WTC11 (cell line): ENCODE measurements around the gene PREP. TPM values are rescaled to one million over a fixed set of nuclear protein-coding genes. Genes with fewer than 3 reads are reported as not detected.

Source experiments
- ATAC-seq: fragments of 200-7000 bp; cut with Tn5 transposase; 2 replicates; pipeline ENCODE4 v1.10.0; 2021; ENCODE audit warnings: mild to moderate bottlenecking, moderate library complexity
- CTCF ChIA-PET: fragments of 300-600 bp; sonication (Branson Sonifier 250); formaldehyde crosslinking; loops from one replicate; lab custom pipeline; 2021; ENCODE audit warnings: antibody characterized with exemption; lab: Charles Lee
- POLR2A ChIA-PET: fragments of 350-600 bp; sonication (Branson Sonifier 250); formaldehyde crosslinking; loops from one replicate; lab custom pipeline; 2021; ENCODE audit warnings: antibody characterized with exemption; lab: Charles Lee
- DNase-seq: peaks from one replicate; pipeline ENCODE4 v3.0.0; 2021; ENCODE audit warnings: low spot score
- H3K27ac Mint-ChIP-seq: 2 replicates; pipeline ENCODE4 v1.8.0; 2021; ENCODE audit warnings: mixed read lengths
- H3K27me3 Mint-ChIP-seq: 2 replicates; pipeline ENCODE4 v1.8.0; 2021; ENCODE audit warnings: low read depth, mild to moderate bottlenecking, moderate library complexity, mixed read lengths
- H3K36me3 Mint-ChIP-seq: 2 replicates; pipeline ENCODE4 v1.8.0; 2021; ENCODE audit warnings: mixed read lengths
- H3K4me1 Mint-ChIP-seq: 2 replicates; pipeline ENCODE4 v1.8.0; 2022; ENCODE audit warnings: mixed read lengths
- H3K4me3 Mint-ChIP-seq: 2 replicates; pipeline ENCODE4 v1.8.0; 2021; ENCODE audit warnings: mild to moderate bottlenecking, moderate library complexity, mixed read lengths
- H3K9me3 Mint-ChIP-seq: 2 replicates; pipeline ENCODE4 v1.8.0; 2021; ENCODE audit warnings: mixed read lengths
- ARID4B ChIP-seq: sonication (generic); formaldehyde crosslinking; IDR thresholded peaks from 2 replicates; pipeline ENCODE4 v1.8.0; 2023; ENCODE audit warnings: missing genetic modification reagents, mild to moderate bottlenecking, borderline replicate concordance
- FOXP4 ChIP-seq: sonication (generic); formaldehyde crosslinking; IDR thresholded peaks from 2 replicates; pipeline ENCODE4 v1.8.0; 2022; ENCODE audit warnings: mild to moderate bottlenecking, missing genetic modification reagents
- GRHL2 ChIP-seq: fragments of 250-450 bp; sonication (Bioruptor Pico); IDR thresholded peaks from 2 replicates; pipeline ENCODE4 v1.8.0; 2022; ENCODE audit warnings: mild to moderate bottlenecking, moderate library complexity; ENCODE audit not compliant: insufficient replicate concordance, severe bottlenecking
- MAX ChIP-seq: sonication (generic); formaldehyde crosslinking; IDR thresholded peaks from 2 replicates; pipeline ENCODE4 v1.8.0; 2022; ENCODE audit warnings: mild to moderate bottlenecking, missing genetic modification reagents
- MLX ChIP-seq: sonication (generic); formaldehyde crosslinking; IDR thresholded peaks from 2 replicates; pipeline ENCODE4 v1.8.1; 2023; ENCODE audit warnings: mild to moderate bottlenecking, missing genetic modification reagents, moderate library complexity
- NFATC4 ChIP-seq: fragments of 250-450 bp; sonication (Bioruptor Pico); IDR thresholded peaks from 2 replicates; pipeline ENCODE4 v1.9.0; 2021; ENCODE audit warnings: mild to moderate bottlenecking
- NR1H2 ChIP-seq: sonication (generic); formaldehyde crosslinking; IDR thresholded peaks from 2 replicates; pipeline ENCODE4 v1.9.0; 2021; ENCODE audit warnings: mild to moderate bottlenecking, moderate library complexity, missing genetic modification reagents
- OVOL2 ChIP-seq: fragments of 250-450 bp; sonication (Bioruptor Pico); IDR thresholded peaks from 2 replicates; pipeline ENCODE4 v1.9.0; 2021; ENCODE audit warnings: mild to moderate bottlenecking, borderline replicate concordance
- RELA ChIP-seq: sonication (generic); formaldehyde crosslinking; IDR thresholded peaks from 2 replicates; pipeline ENCODE4 v1.8.1; 2022; ENCODE audit warnings: missing genetic modification reagents, mild to moderate bottlenecking, borderline replicate concordance
- TEAD1 ChIP-seq: sonication (generic); formaldehyde crosslinking; IDR thresholded peaks from 2 replicates; pipeline ENCODE4 v1.8.0; 2022; ENCODE audit warnings: mild to moderate bottlenecking, missing genetic modification reagents
- ZBTB21 ChIP-seq: sonication (generic); formaldehyde crosslinking; IDR thresholded peaks from 2 replicates; pipeline ENCODE4 v1.8.1; 2023; ENCODE audit warnings: mild to moderate bottlenecking, missing genetic modification reagents, borderline replicate concordance
- ZNF396 ChIP-seq: fragments of 250-450 bp; sonication (Bioruptor Pico); IDR thresholded peaks from 2 replicates; pipeline ENCODE4 v1.8.0; 2021; ENCODE audit warnings: mild to moderate bottlenecking, moderate library complexity, borderline replicate concordance
- total RNA-seq: library from RNA; stranded (reverse); gene quantifications from 3 replicates; pipeline ENCODE4 v1.2.3, GENCODE V29; 2021
- TF ChIP-seq, protein P1 (sequence below): fragments of 250-450 bp; sonication (Bioruptor Pico); IDR thresholded peaks from 2 replicates; pipeline ENCODE4 v1.8.0; 2021; ENCODE audit warnings: mild to moderate bottlenecking
- TF ChIP-seq, protein P2 (sequence below): sonication (generic); formaldehyde crosslinking; IDR thresholded peaks from 2 replicates; pipeline ENCODE4 v1.8.1; 2022; ENCODE audit warnings: low read depth, mild to moderate bottlenecking, moderate library complexity, missing genetic modification reagents, borderline replicate concordance

PREP gene
- total RNA-seq, 1 experiment from 2014 or later: 58.8 TPM

DNA sequence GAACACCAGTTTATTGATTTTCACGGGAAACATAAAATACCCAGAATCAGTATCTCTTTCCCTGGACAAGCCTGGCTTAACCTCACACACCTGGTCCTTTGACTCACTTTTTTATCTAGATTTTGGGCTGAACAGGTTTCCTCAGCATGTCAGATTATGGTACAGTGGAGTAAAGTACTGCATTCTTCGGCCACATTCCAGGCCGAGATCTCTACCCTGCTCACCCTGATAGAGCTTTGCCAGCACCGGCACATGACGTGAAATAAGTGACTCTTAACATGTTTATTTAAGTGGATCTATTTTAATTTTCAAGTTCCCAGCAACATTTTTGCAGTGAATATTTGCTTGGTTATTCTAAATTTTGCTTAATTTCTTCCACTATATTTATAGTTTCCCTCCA, 144.1 kb downstream of the PREP start (continued):
- TF ChIP-seq MLX (CRISPR knock-in tag) (no peak), ARID4B (CRISPR knock-in tag) (no peak)
- TF ChIP-seq, all 79 proteins: peak for 0

GRCh38 chr6:105257340-105257739, 145.5 kb downstream of the PREP start:
- no peak for TF ChIP-seq ZNF396 (CRISPR knock-in tag)
- TF ChIP-seq, protein P1, sequence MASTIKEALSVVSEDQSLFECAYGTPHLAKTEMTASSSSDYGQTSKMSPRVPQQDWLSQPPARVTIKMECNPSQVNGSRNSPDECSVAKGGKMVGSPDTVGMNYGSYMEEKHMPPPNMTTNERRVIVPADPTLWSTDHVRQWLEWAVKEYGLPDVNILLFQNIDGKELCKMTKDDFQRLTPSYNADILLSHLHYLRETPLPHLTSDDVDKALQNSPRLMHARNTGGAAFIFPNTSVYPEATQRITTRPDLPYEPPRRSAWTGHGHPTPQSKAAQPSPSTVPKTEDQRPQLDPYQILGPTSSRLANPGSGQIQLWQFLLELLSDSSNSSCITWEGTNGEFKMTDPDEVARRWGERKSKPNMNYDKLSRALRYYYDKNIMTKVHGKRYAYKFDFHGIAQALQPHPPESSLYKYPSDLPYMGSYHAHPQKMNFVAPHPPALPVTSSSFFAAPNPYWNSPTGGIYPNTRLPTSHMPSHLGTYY (CRISPR knock-in tag): no peak
- no peak for TF ChIP-seq TEAD1
- TF ChIP-seq RELA: no peak
- no peak for TF ChIP-seq NFATC4
- TF ChIP-seq ZBTB21 (CRISPR knock-in tag): no peak
- TF ChIP-seq GRHL2 (CRISPR knock-in tag): no peak
- TF ChIP-seq, protein P2, sequence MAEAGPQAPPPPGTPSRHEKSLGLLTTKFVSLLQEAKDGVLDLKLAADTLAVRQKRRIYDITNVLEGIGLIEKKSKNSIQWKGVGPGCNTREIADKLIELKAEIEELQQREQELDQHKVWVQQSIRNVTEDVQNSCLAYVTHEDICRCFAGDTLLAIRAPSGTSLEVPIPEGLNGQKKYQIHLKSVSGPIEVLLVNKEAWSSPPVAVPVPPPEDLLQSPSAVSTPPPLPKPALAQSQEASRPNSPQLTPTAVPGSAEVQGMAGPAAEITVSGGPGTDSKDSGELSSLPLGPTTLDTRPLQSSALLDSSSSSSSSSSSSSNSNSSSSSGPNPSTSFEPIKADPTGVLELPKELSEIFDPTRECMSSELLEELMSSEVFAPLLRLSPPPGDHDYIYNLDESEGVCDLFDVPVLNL (CRISPR knock-in tag): no peak
- TF ChIP-seq, all 79 proteins: peak for 0
- peaks cover 8% of the 10 kb centered on the region for H3K9me3 Mint-ChIP-seq
- H3K4me3 Mint-ChIP-seq: no peak overlapping the region
- peaks cover 37% of the 10 kb centered on the region for H3K4me1 Mint-ChIP-seq
- DNase-seq: no peak
- H3K27ac Mint-ChIP-seq: no peak overlapping the region
- ATAC-seq: no peak
- no peaks in the 10 kb centered on the region for H3K27me3 Mint-ChIP-seq
- ChIA-PET POLR2A (no interaction called here), CTCF (interaction anchor here (1.0 kb wide), 1 partner anchor 64 kb away, joined by 3 read pairs; no protein-coding TSS in a partner anchor)
- H3K36me3 Mint-ChIP-seq: no peaks in the 10 kb centered on the region

DNA sequence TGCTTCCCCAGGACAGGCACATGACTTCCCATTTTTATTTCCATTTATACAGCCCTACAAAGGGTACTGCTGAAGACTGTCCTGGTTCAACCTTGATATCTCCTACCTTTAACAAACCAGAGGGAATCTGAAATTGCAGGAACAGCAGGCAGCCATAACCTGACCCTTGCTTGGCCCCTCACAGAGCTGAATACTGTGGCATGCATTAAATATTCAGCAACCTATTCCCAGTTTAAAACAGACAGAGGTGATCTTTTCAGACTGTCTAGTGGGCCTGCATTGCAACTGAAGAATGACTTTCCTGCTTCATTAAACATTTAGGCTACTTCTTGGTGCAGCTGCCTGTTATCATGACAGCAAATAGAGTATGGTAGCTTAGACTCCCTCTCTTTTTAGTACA, 146.3 kb downstream of the PREP start:
- DNase-seq (no peak), ATAC-seq (no peak)
- Mint-ChIP-seq H3K27me3 (no peaks in the 10 kb centered on the region), H3K4me3 (no peak overlapping the region), H3K27ac (no peak overlapping the region), H3K4me1 (peaks cover 37% of the 10 kb centered on the region), H3K9me3 (peaks cover 8% of the 10 kb centered on the region), H3K36me3 (no peaks in the 10 kb centered on the region)
- TF ChIP-seq RELA (no peak), NR1H2 (no peak)
- CTCF ChIA-PET: interaction anchor here (1.0 kb wide), 1 partner anchor 63 kb away, joined by 3 read pairs; no protein-coding TSS in a partner anchor
- POLR2A ChIA-PET: no interaction called here

GRCh38 chr6:105253787-105254186, 149.1 kb downstream of the PREP start:
- CTCF ChIA-PET: no interaction called here
- POLR2A ChIA-PET: no interaction called here
- ATAC-seq: no peak; the same call in 1 of the 2 replicates
- 0 out of 2 replicates have a peak, but pooled peaks cover 3% of the 10 kb centered on the region for H3K36me3 Mint-ChIP-seq
- no peaks in the 10 kb centered on the region for H3K27me3 Mint-ChIP-seq
- DNase-seq: no peak
- H3K9me3 Mint-ChIP-seq: peaks cover 12% of the 10 kb centered on the region
- H3K4me1 Mint-ChIP-seq: peaks cover 18% of the 10 kb centered on the region
- no peak overlapping the region for H3K4me3 Mint-ChIP-seq
- no peak overlapping the region for H3K27ac Mint-ChIP-seq
- TF ChIP-seq OVOL2 (CRISPR knock-in tag): no peak
- no peak for TF ChIP-seq ARID4B (CRISPR knock-in tag)
- TF ChIP-seq FOXP4: no peak
- TF ChIP-seq MAX (CRISPR knock-in tag): no peak
